ENCODE results near the gene ITGAE.

The ITGAE gene

DNA sequence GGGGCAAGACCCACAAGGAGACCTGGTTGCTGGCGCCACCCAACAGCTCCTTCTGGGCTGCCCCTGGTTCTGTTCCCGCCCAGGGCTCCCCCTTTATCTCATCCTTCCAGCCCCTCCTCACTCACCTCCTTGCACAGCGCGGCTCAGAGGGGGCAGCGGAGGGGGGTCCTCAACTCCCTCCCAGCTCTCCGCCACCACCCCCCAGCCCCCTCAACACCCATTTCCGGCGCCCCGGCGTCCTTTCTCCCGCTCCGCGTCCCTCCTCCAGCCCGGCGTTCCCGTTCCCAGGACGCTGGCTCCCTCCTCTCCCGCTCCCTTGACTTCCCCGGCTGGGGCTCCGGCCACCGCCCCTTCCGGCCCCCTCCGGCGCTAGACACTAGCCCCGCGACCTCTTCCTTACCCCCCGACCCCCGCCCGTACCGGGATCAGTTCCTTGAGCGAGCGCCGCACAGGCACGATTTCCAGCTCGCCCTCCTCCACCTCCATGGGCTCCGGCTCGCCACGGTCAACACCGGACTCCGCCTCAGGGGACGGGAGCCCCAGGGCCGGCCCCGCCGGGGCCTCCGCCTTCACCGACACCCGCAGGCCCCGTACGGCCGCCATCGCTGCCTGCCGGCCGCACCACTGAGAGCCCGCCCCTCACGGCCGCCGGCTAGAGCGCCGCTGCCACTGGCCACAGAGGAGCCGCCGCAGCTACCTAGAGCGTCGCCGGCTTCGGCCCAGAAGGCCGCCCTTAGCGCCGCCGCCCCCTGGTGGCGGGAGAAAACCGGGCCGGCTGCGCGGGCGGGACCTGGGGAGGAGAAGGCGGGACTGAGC, 44.8 kb upstream of the ITGAE start, which contains the start of gene NCBP3 (continued):
- TF ChIP-seq, protein P1, sequence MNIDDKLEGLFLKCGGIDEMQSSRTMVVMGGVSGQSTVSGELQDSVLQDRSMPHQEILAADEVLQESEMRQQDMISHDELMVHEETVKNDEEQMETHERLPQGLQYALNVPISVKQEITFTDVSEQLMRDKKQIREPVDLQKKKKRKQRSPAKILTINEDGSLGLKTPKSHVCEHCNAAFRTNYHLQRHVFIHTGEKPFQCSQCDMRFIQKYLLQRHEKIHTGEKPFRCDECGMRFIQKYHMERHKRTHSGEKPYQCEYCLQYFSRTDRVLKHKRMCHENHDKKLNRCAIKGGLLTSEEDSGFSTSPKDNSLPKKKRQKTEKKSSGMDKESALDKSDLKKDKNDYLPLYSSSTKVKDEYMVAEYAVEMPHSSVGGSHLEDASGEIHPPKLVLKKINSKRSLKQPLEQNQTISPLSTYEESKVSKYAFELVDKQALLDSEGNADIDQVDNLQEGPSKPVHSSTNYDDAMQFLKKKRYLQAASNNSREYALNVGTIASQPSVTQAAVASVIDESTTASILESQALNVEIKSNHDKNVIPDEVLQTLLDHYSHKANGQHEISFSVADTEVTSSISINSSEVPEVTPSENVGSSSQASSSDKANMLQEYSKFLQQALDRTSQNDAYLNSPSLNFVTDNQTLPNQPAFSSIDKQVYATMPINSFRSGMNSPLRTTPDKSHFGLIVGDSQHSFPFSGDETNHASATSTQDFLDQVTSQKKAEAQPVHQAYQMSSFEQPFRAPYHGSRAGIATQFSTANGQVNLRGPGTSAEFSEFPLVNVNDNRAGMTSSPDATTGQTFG (tag by site-specific recombination; IDR thresholded peaks at IDR 0.05; ENCODE audit: borderline replicate concordance): peak; percentile 63; the same call in 1 of the 2 replicates
- peak; percentile 67 for TF ChIP-seq ZNF76 (tag by site-specific recombination; IDR thresholded peaks at IDR 0.05; ENCODE audit: borderline replicate concordance, low read depth)
- TF ChIP-seq ZNF138 (tag by site-specific recombination; IDR thresholded peaks at IDR 0.05; ENCODE audit: borderline replicate concordance): no peak
- TF ChIP-seq ZNF114 (tag by site-specific recombination; IDR thresholded peaks at IDR 0.05): no peak
- TF ChIP-seq, protein P2, sequence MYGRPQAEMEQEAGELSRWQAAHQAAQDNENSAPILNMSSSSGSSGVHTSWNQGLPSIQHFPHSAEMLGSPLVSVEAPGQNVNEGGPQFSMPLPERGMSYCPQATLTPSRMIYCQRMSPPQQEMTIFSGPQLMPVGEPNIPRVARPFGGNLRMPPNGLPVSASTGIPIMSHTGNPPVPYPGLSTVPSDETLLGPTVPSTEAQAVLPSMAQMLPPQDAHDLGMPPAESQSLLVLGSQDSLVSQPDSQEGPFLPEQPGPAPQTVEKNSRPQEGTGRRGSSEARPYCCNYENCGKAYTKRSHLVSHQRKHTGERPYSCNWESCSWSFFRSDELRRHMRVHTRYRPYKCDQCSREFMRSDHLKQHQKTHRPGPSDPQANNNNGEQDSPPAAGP (tag by site-specific recombination; IDR thresholded peaks at IDR 0.05): peak; percentile 89
- TF ChIP-seq ZFP41 (tag by site-specific recombination; IDR thresholded peaks at IDR 0.05; ENCODE audit: borderline replicate concordance): no peak
- no peak; the same call in 1 of the 2 replicates for TF ChIP-seq ZXDB (tag by site-specific recombination; IDR thresholded peaks at IDR 0.05)
- no peak for TF ChIP-seq ZNF169 (tag by site-specific recombination; IDR thresholded peaks at IDR 0.05)
- TF ChIP-seq KLF1 (tag by site-specific recombination; IDR thresholded peaks at IDR 0.05): peak; percentile 61
- TF ChIP-seq, protein P3, sequence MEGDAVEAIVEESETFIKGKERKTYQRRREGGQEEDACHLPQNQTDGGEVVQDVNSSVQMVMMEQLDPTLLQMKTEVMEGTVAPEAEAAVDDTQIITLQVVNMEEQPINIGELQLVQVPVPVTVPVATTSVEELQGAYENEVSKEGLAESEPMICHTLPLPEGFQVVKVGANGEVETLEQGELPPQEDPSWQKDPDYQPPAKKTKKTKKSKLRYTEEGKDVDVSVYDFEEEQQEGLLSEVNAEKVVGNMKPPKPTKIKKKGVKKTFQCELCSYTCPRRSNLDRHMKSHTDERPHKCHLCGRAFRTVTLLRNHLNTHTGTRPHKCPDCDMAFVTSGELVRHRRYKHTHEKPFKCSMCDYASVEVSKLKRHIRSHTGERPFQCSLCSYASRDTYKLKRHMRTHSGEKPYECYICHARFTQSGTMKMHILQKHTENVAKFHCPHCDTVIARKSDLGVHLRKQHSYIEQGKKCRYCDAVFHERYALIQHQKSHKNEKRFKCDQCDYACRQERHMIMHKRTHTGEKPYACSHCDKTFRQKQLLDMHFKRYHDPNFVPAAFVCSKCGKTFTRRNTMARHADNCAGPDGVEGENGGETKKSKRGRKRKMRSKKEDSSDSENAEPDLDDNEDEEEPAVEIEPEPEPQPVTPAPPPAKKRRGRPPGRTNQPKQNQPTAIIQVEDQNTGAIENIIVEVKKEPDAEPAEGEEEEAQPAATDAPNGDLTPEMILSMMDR (tag by site-specific recombination; IDR thresholded peaks at IDR 0.05): peak; percentile 97
- TF ChIP-seq, protein P4, sequence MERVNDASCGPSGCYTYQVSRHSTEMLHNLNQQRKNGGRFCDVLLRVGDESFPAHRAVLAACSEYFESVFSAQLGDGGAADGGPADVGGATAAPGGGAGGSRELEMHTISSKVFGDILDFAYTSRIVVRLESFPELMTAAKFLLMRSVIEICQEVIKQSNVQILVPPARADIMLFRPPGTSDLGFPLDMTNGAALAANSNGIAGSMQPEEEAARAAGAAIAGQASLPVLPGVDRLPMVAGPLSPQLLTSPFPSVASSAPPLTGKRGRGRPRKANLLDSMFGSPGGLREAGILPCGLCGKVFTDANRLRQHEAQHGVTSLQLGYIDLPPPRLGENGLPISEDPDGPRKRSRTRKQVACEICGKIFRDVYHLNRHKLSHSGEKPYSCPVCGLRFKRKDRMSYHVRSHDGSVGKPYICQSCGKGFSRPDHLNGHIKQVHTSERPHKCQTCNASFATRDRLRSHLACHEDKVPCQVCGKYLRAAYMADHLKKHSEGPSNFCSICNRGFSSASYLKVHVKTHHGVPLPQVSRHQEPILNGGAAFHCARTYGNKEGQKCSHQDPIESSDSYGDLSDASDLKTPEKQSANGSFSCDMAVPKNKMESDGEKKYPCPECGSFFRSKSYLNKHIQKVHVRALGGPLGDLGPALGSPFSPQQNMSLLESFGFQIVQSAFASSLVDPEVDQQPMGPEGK (tag by site-specific recombination; IDR thresholded peaks at IDR 0.05): peak; percentile 97
- TF ChIP-seq SP2 (tag by site-specific recombination; IDR thresholded peaks at IDR 0.05): peak; percentile 83
- TF ChIP-seq ZIC2 (tag by site-specific recombination; IDR thresholded peaks at IDR 0.05): peak; percentile 66
- peak; percentile 93 for TF ChIP-seq SP3 (tag by site-specific recombination; IDR thresholded peaks at IDR 0.05)
- no peak for TF ChIP-seq ZNF626 (tag by site-specific recombination; IDR thresholded peaks at IDR 0.05)
- TF ChIP-seq, protein P5, sequence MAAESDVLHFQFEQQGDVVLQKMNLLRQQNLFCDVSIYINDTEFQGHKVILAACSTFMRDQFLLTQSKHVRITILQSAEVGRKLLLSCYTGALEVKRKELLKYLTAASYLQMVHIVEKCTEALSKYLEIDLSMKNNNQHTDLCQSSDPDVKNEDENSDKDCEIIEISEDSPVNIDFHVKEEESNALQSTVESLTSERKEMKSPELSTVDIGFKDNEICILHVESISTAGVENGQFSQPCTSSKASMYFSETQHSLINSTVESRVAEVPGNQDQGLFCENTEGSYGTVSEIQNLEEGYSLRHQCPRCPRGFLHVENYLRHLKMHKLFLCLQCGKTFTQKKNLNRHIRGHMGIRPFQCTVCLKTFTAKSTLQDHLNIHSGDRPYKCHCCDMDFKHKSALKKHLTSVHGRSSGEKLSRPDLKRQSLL (tag by site-specific recombination; IDR thresholded peaks at IDR 0.05): 0 out of 2 replicates have a peak, but pooled peaks have one; percentile 38
- TF ChIP-seq ZNF202 (tag by site-specific recombination; IDR thresholded peaks at IDR 0.05; ENCODE audit: borderline replicate concordance): no peak
- 0 out of 2 replicates have a peak, but pooled peaks have one; percentile 42 for TF ChIP-seq ZNF677 (tag by site-specific recombination; IDR thresholded peaks at IDR 0.05)
- peak; percentile 63 for TF ChIP-seq ZNF391 (tag by site-specific recombination; IDR thresholded peaks at IDR 0.05; ENCODE audit: borderline replicate concordance, low read depth)
- 0 out of 2 replicates have a peak, but pooled peaks have one; percentile 25 for TF ChIP-seq ZNF223 (tag by site-specific recombination; IDR thresholded peaks at IDR 0.05)
- 0 out of 2 replicates have a peak, but pooled peaks have one; percentile 36 for TF ChIP-seq REPIN1 (tag by site-specific recombination; IDR thresholded peaks at IDR 0.05; ENCODE audit: low read depth)
- TF ChIP-seq ZNF785 (tag by site-specific recombination; IDR thresholded peaks at IDR 0.05): peak; percentile 76
- TF ChIP-seq, protein P6, sequence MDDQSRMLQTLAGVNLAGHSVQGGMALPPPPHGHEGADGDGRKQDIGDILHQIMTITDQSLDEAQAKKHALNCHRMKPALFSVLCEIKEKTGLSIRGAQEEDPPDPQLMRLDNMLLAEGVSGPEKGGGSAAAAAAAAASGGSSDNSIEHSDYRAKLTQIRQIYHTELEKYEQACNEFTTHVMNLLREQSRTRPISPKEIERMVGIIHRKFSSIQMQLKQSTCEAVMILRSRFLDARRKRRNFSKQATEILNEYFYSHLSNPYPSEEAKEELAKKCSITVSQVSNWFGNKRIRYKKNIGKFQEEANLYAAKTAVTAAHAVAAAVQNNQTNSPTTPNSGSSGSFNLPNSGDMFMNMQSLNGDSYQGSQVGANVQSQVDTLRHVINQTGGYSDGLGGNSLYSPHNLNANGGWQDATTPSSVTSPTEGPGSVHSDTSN (CRISPR knock-in tag; IDR thresholded peaks at IDR 0.05): peak; percentile 78; the same call in 1 of the 2 replicates
- peak; percentile 60; the same call in 1 of the 2 replicates for TF ChIP-seq ZNF600 (tag by site-specific recombination; IDR thresholded peaks at IDR 0.05)
- TF ChIP-seq PRDM1 (tag by site-specific recombination; IDR thresholded peaks at IDR 0.05): no peak
- TF ChIP-seq ZNF211 (tag by site-specific recombination; IDR thresholded peaks at IDR 0.05; ENCODE audit: low read depth): no peak
- TF ChIP-seq, protein P7, sequence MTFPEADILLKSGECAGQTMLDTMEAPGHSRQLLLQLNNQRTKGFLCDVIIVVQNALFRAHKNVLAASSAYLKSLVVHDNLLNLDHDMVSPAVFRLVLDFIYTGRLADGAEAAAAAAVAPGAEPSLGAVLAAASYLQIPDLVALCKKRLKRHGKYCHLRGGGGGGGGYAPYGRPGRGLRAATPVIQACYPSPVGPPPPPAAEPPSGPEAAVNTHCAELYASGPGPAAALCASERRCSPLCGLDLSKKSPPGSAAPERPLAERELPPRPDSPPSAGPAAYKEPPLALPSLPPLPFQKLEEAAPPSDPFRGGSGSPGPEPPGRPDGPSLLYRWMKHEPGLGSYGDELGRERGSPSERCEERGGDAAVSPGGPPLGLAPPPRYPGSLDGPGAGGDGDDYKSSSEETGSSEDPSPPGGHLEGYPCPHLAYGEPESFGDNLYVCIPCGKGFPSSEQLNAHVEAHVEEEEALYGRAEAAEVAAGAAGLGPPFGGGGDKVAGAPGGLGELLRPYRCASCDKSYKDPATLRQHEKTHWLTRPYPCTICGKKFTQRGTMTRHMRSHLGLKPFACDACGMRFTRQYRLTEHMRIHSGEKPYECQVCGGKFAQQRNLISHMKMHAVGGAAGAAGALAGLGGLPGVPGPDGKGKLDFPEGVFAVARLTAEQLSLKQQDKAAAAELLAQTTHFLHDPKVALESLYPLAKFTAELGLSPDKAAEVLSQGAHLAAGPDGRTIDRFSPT (tag by site-specific recombination; IDR thresholded peaks at IDR 0.05): no peak

Data from HEK293 (cell line).